GM10266 (cell line): ENCODE data around the gene GSDMA.
"Not testable (repeated sequence)": the region's sequence is repeated elsewhere in the genome, so short reads cannot be mapped to it uniquely, and the experiment has no call there.

Source experiments
- DNase-seq: peaks from one replicate; pipeline ENCODE4 v3.0.0; 2012; ENCODE audit errors: extremely low spot score
- TF ChIP-seq, protein P1 (sequence below): IDR thresholded peaks from 2 replicates; pipeline ENCODE4 v1.5.1; 2012; ENCODE audit warnings: mild to moderate bottlenecking, low read depth; ENCODE audit not compliant: control insufficient read depth, insufficient read depth; ENCODE audit errors: missing control alignments

Gene GSDMA

DNA sequence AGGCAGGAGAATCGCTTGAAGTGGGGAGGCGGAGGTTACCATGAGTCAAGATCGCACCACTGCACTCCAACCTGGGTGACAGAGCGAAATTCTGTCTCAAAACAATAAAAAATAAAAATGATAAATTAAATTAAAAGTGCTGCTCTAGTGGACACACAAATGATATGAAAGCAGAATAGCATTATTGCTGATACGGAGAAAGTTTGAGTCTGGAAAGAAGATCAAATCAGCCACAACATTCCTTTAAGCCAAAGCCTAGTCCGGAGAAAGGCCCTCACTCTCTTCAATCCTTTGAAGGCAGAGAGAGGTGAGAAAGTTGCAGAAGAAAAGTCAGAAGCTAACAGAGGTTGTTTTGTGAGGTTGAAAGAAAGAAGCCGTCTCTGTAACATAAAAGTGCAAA is 37.4 kb downstream of the GSDMA start:
- TF ChIP-seq, protein P1, sequence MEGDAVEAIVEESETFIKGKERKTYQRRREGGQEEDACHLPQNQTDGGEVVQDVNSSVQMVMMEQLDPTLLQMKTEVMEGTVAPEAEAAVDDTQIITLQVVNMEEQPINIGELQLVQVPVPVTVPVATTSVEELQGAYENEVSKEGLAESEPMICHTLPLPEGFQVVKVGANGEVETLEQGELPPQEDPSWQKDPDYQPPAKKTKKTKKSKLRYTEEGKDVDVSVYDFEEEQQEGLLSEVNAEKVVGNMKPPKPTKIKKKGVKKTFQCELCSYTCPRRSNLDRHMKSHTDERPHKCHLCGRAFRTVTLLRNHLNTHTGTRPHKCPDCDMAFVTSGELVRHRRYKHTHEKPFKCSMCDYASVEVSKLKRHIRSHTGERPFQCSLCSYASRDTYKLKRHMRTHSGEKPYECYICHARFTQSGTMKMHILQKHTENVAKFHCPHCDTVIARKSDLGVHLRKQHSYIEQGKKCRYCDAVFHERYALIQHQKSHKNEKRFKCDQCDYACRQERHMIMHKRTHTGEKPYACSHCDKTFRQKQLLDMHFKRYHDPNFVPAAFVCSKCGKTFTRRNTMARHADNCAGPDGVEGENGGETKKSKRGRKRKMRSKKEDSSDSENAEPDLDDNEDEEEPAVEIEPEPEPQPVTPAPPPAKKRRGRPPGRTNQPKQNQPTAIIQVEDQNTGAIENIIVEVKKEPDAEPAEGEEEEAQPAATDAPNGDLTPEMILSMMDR = no peak
- DNase-seq = no peak

- DNase-seq = not testable (repeated sequence)
Measured at GRCh38 chr17:40001335-40001734, 38.5 kb downstream of the GSDMA start.

- no peak for DNase-seq
- TF ChIP-seq, protein P1 = no peak
Measured at GRCh38 chr17:40004072-40004471, 41.3 kb downstream of the GSDMA start.

- TF ChIP-seq, protein P1 = no peak
- no peak for DNase-seq
Measured at GRCh38 chr17:40004712-40005111, 41.9 kb downstream of the GSDMA start.

DNA sequence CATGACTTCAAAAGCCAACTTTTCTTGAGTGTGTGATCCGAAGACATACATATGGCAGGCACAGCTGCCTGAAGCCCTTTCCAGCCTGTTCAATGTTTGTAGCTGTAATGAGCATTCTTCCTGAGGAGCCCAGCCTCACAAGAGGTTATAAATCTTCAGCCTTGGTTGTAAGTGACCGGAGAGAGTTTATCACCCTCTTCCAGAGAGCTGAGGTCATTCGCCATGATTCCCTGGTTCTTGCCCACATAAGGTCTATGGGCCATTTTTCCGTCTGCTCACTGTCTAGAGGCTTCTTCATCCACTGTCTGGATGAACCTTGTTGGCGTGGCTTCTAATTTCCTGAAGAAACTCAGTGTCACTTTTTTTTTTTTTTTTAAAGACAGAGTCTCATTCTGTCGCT is 42.7 kb downstream of the GSDMA start:
- TF ChIP-seq, protein P1 = no peak
- no peak for DNase-seq

DNA sequence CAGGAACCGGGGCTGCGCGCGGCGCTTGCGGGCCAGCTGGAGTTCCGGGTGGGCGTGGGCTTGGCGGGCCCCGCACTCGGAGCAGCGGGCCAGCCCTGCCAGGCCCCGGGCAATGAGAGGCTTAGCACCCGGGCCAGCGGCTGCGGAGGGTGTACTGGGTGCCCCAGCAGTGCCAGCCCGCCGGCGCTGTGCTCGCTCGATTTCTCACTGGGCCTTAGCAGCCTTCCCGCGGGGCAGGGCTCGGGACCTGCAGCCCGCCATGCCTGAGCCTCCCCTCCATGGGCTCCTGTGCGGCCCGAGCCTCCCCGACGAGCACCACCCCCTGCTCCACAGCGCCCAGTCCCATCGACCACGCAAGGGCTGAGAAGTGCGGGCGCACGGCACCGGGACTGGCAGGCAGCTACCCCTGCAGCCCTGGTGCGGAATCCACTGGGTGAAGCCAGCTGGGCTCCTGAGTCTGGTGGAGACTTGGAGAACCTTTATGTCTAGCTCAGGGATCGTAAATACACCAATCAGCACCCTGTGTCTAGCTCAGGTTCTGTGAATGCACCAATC is 48.2 kb downstream of the GSDMA start:
- not testable (repeated sequence) for DNase-seq

DNA sequence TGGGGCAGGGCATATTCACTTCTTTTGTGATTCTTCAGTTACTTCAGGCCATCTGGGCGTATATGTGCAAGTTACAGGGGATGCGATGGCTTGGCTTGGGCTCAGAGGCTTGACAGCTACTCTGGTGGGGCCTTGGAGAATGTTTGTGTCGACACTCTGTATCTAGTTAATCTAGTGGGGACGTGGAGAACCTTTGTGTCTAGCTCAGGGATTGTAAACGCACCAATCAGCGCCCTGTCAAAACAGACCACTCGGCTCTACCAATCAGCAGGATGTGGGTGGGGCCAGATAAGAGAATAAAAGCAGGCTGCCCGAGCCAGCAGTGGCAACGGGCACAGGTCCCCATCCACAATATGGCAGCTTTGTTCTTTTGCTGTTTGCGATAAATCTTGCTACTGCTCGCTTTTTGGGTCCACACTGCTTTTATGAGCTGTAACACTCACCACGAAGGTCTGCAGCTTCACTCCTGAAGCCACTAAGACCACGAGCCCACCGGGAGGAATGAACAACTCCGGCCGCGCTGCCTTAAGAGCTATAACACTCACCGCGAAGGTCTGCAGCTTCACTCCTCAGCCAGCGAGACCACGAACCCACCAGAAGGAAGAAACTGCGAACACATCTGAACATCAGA is 49.3 kb downstream of the GSDMA start:
- DNase-seq = not testable (repeated sequence)

DNA sequence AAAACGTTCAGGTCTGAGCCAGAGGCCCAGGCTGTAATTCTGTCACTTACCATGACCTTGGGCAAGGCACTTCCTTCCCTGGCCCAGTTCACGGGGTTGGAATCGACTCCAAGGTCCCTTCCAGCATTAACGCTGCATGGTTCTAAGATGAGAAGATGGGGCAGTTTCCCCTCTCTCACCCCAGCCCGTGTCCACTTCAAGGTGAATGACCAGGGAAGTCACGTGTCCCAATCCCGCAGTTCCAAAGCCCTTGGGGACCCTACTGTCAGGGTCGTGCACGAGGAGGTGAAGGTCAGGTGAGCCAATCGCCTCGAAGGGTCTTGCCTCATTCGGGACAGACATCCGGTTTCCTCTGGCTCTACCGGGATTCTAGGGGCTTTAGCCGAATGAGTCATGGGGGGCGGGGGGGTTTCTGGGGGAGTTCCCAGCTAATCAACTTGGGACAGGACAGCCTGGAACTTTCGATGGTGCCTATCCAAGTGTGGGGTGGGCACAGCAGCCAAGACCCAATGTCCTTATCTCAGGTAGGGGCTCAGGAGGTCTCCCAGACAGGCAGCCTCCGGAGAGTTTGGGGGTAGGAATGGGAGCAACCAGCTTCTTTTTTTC is 51.7 kb downstream of the GSDMA start:
- no peak for DNase-seq
- TF ChIP-seq, protein P1 = no peak
